ENCODE measurements around the gene HDAC1. TPM values are rescaled to one million over a fixed set of nuclear protein-coding genes. Genes with fewer than 3 reads are reported as not detected.

Gene HDAC1
- 153 TPM for polyA plus RNA-seq
- long read RNA-seq, donor 1, transcript HDAC1-201 (14 exons, 2,124 nt) = major isoform, 23 of 30 reads
- long read RNA-seq, donor 1, partial matches to known transcripts = 6 of 30 reads
- long read RNA-seq, donor 1, other reads (novel, unspliced or antisense) = 0 of 30 reads
- long read RNA-seq, donor 2, transcript HDAC1-201 (14 exons, 2,124 nt) = major isoform, 42 of 109 reads
- long read RNA-seq, donor 2, partial matches to known transcripts = 65 of 109 reads
- long read RNA-seq, donor 2, other reads (novel, unspliced or antisense) = 0 of 109 reads
- long read RNA-seq, donor 3 = 0 reads
- long read RNA-seq, donor 4, partial matches to known transcripts = 0 of 2 reads
- long read RNA-seq, donor 4, other reads (novel, unspliced or antisense) = 0 of 2 reads
- long read RNA-seq, donor 5, transcript HDAC1-201 (14 exons, 2,124 nt) = major isoform, 24 of 39 reads
- long read RNA-seq, donor 5, partial matches to known transcripts = 15 of 39 reads
- long read RNA-seq, donor 5, other reads (novel, unspliced or antisense) = 0 of 39 reads
- long read RNA-seq, donor 6, transcript HDAC1-201 (14 exons, 2,124 nt) = major isoform, 31 of 94 reads
- long read RNA-seq, donor 6, partial matches to known transcripts = 57 of 94 reads
- long read RNA-seq, donor 6, other reads (novel, unspliced or antisense) = 0 of 94 reads
- long read RNA-seq, donor 7, transcript HDAC1-201 (14 exons, 2,124 nt) = major isoform, 18 of 26 reads
- long read RNA-seq, donor 7, partial matches to known transcripts = 8 of 26 reads
- long read RNA-seq, donor 7, other reads (novel, unspliced or antisense) = 0 of 26 reads
- long read RNA-seq, donor 8, transcript HDAC1-201 (14 exons, 2,124 nt) = major isoform, 35 of 280 reads
- long read RNA-seq, donor 8, partial matches to known transcripts = 240 of 280 reads
- long read RNA-seq, donor 8, other reads (novel, unspliced or antisense) = 0 of 280 reads
- long read RNA-seq, donor 9, transcript HDAC1-201 (14 exons, 2,124 nt) = major isoform, 41 of 95 reads
- long read RNA-seq, donor 9, partial matches to known transcripts = 47 of 95 reads
- long read RNA-seq, donor 9, other reads (novel, unspliced or antisense) = 0 of 95 reads
- long read RNA-seq, donor 10, transcript HDAC1-201 (14 exons, 2,124 nt) = major isoform, 37 of 108 reads
- long read RNA-seq, donor 10, partial matches to known transcripts = 66 of 108 reads
- long read RNA-seq, donor 10, other reads (novel, unspliced or antisense) = 0 of 108 reads
- long read RNA-seq, donor 11, transcript HDAC1-201 (14 exons, 2,124 nt) = major isoform, 35 of 82 reads
- long read RNA-seq, donor 11, partial matches to known transcripts = 45 of 82 reads
- long read RNA-seq, donor 11, other reads (novel, unspliced or antisense) = 0 of 82 reads

DNA sequence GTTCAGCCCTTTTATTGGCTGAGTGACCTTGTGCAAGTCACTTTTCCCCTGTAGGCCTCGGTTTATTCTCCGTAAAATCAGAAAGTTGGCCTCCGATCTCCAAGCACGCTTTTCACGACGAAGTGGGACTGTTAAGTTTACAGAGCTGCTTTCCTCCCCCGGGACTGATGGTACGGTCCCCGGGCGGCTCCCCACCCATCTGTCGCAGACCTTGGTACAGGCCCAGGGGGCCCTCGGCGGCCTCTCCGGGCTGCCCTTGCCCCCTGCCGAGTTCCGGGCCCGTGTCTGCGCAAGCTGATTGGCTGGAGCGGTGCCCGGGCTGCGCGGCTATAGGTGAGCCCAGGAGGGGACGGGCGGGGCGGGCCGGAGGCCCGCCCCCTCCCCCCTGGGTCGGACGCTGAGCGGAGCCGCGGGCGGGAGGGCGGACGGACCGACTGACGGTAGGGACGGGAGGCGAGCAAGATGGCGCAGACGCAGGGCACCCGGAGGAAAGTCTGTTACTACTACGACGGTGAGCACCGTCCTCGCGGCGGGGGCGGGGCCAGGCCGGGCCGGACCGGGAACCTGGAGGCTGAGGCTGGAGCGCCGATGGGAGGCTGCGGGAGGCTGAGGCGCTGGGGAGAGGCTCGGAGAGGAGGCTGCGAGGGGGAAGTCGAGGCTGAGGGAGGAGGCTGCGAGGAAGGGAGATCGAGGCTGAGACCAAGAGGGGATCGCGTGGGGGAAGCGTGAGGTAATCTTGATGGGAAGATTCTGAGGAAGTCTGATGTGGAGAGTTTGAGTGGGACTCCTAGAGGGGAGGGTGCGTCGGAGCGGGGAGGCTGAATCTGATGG, at the start of gene HDAC1:
HDAC1 (plus strand) TSS at position 376 of the 831 bp plus-strand sequence; CDS start at position 463, 87 bp downstream.
- peaks cover 4% of the 10 kb centered on the region for H3K36me3 ChIP-seq (ENCODE audit: control insufficient read depth, insufficient read depth, low read length)
- H3K4me3 ChIP-seq (ENCODE audit: low read length) = peak within 1 kb of the TSS; percentile 98
- peak within 1 kb of the TSS; percentile 94 for H3K27ac ChIP-seq (ENCODE audit: low read length)
- H3K27me3 ChIP-seq (ENCODE audit: control insufficient read depth, insufficient read depth, low read length) = no peaks in the 10 kb centered on the region
- DNase-seq = peak; percentile 97 to 99
- WGBS (ENCODE audit: insufficient coverage, low lambda C conversion rate) = no CpG with 5 or more reads among the region's 67 CpGs
- no peaks in the 10 kb centered on the region for H3K9me3 ChIP-seq (ENCODE audit: control insufficient read depth, low read depth, low read length)
- H3K4me1 ChIP-seq (ENCODE audit: control insufficient read depth, insufficient read depth, low read length) = peaks cover 6% of the 10 kb centered on the region

- no peak overlapping the region for H3K27ac ChIP-seq (ENCODE audit: low read length)
- DNase-seq = peak in 1 of 2 donors; percentile 15
- 71% methylated on average over 1 of the region's 7 CpGs for WGBS (ENCODE audit: insufficient coverage, low lambda C conversion rate)
Measured at GRCh38 chr1:32242341-32242851, 49.5 kb upstream of the HDAC1 start.

GRCh38 chr1:32246888-32247273, 45.0 kb upstream of the HDAC1 start, which contains the start of gene FAM167B:
Gene FAM167B, plus strand, starts transcription at chr1:32247222. Its CDS starts 200 bp downstream, at chr1:32247422.
- no peaks in the 10 kb centered on the region for H3K36me3 ChIP-seq (ENCODE audit: control insufficient read depth, insufficient read depth, low read length)
- H3K9me3 ChIP-seq (ENCODE audit: control insufficient read depth, low read depth, low read length) = peaks cover 4% of the 10 kb centered on the region
- H3K4me3 ChIP-seq (ENCODE audit: low read length) = no peak within 1 kb of the TSS
- H3K27ac ChIP-seq (ENCODE audit: low read length) = no peak within 1 kb of the TSS
- peak in 1 of 2 donors; percentile 20 for DNase-seq
- no peaks in the 10 kb centered on the region for H3K27me3 ChIP-seq (ENCODE audit: control insufficient read depth, insufficient read depth, low read length)
- WGBS (ENCODE audit: insufficient coverage, low lambda C conversion rate) = no CpG with 5 or more reads among the region's 3 CpGs
- H3K4me1 ChIP-seq (ENCODE audit: control insufficient read depth, insufficient read depth, low read length) = peaks cover 22% of the 10 kb centered on the region

More at GRCh38 chr1:32242341-32242851, 49.5 kb upstream of the HDAC1 start:
- Histone ChIP-seq H3K9me3 (ENCODE audit: control insufficient read depth, low read depth, low read length) (no peaks in the 10 kb centered on the region), H3K4me1 (ENCODE audit: control insufficient read depth, insufficient read depth, low read length) (peaks cover 13% of the 10 kb centered on the region), H3K36me3 (ENCODE audit: control insufficient read depth, insufficient read depth, low read length) (no peaks in the 10 kb centered on the region), H3K4me3 (ENCODE audit: low read length) (no peak overlapping the region), H3K27me3 (ENCODE audit: control insufficient read depth, insufficient read depth, low read length) (no peaks in the 10 kb centered on the region)

GRCh38 chr1:32247452-32247851, 44.4 kb upstream of the HDAC1 start:
- WGBS (ENCODE audit: insufficient coverage, low lambda C conversion rate) = no CpG with 5 or more reads among the region's 12 CpGs
- DNase-seq = no peak

GRCh38 chr1:32247983-32248889, 43.6 kb upstream of the HDAC1 start:
- no peak overlapping the region for H3K27ac ChIP-seq (ENCODE audit: low read length)
- no CpG with 5 or more reads among the region's 31 CpGs for WGBS (ENCODE audit: insufficient coverage, low lambda C conversion rate)
- H3K27me3 ChIP-seq (ENCODE audit: control insufficient read depth, insufficient read depth, low read length) = no peaks in the 10 kb centered on the region
- H3K9me3 ChIP-seq (ENCODE audit: control insufficient read depth, low read depth, low read length) = peaks cover 4% of the 10 kb centered on the region
- DNase-seq = peak; percentile 71 to 72
- no peaks in the 10 kb centered on the region for H3K36me3 ChIP-seq (ENCODE audit: control insufficient read depth, insufficient read depth, low read length)
- H3K4me1 ChIP-seq (ENCODE audit: control insufficient read depth, insufficient read depth, low read length) = peaks cover 22% of the 10 kb centered on the region
- no peak overlapping the region for H3K4me3 ChIP-seq (ENCODE audit: low read length)

More at GRCh38 chr1:32247452-32247851, 44.4 kb upstream of the HDAC1 start:
- Histone ChIP-seq H3K9me3 (ENCODE audit: control insufficient read depth, low read depth, low read length) (peaks cover 4% of the 10 kb centered on the region), H3K36me3 (ENCODE audit: control insufficient read depth, insufficient read depth, low read length) (no peaks in the 10 kb centered on the region), H3K27ac (ENCODE audit: low read length) (no peak overlapping the region), H3K27me3 (ENCODE audit: control insufficient read depth, insufficient read depth, low read length) (no peaks in the 10 kb centered on the region), H3K4me1 (ENCODE audit: control insufficient read depth, insufficient read depth, low read length) (peaks cover 22% of the 10 kb centered on the region), H3K4me3 (ENCODE audit: low read length) (no peak overlapping the region)

- peaks cover 4% of the 10 kb centered on the region for H3K9me3 ChIP-seq (ENCODE audit: control insufficient read depth, low read depth, low read length)
- peak; percentile 76 to 86 for DNase-seq
- no CpG with 5 or more reads among the region's 9 CpGs for WGBS (ENCODE audit: insufficient coverage, low lambda C conversion rate)
Measured at GRCh38 chr1:32249831-32250525, 41.9 kb upstream of the HDAC1 start.

GRCh38 chr1:32250893-32251716, 40.8 kb upstream of the HDAC1 start, which contains the start of gene LCK:
Gene LCK, plus strand, starts transcription at chr1:32251265. Its CDS starts 23,065 bp downstream, at chr1:32274330.
- H3K4me1 ChIP-seq (ENCODE audit: control insufficient read depth, insufficient read depth, low read length) = peaks cover 22% of the 10 kb centered on the region
- no CpG with 5 or more reads among the region's 25 CpGs for WGBS (ENCODE audit: insufficient coverage, low lambda C conversion rate)
- no peak within 1 kb of the TSS for H3K4me3 ChIP-seq (ENCODE audit: low read length)
- no peak for DNase-seq
- peaks cover 4% of the 10 kb centered on the region for H3K9me3 ChIP-seq (ENCODE audit: control insufficient read depth, low read depth, low read length)
- peak within 1 kb of the TSS; percentile 50 for H3K27ac ChIP-seq (ENCODE audit: low read length)
- H3K36me3 ChIP-seq (ENCODE audit: control insufficient read depth, insufficient read depth, low read length) = no peaks in the 10 kb centered on the region
- H3K27me3 ChIP-seq (ENCODE audit: control insufficient read depth, insufficient read depth, low read length) = no peaks in the 10 kb centered on the region

More at GRCh38 chr1:32249831-32250525, 41.9 kb upstream of the HDAC1 start:
- H3K27ac ChIP-seq (ENCODE audit: low read length) = peak overlapping the region; percentile 54
- H3K4me3 ChIP-seq (ENCODE audit: low read length) = no peak overlapping the region
- peaks cover 22% of the 10 kb centered on the region for H3K4me1 ChIP-seq (ENCODE audit: control insufficient read depth, insufficient read depth, low read length)
- H3K27me3 ChIP-seq (ENCODE audit: control insufficient read depth, insufficient read depth, low read length) = no peaks in the 10 kb centered on the region
- no peaks in the 10 kb centered on the region for H3K36me3 ChIP-seq (ENCODE audit: control insufficient read depth, insufficient read depth, low read length)

Measured in large intestine (tissue), 12 donors.